Stimulated activated CD4-positive, alpha-beta T cell treated with anti-CD3 and anti-CD28 coated beads, Interleukin-2, amount 100 ng/mL, for 24 hours (primary cell): ENCODE results near the gene TCF4.

Experiments used
- DNase-seq, 2 donors: peaks; one replicate each; pipeline ENCODE4 v3.0.0-alpha.2; 2020

The TCF4 gene

DNA sequence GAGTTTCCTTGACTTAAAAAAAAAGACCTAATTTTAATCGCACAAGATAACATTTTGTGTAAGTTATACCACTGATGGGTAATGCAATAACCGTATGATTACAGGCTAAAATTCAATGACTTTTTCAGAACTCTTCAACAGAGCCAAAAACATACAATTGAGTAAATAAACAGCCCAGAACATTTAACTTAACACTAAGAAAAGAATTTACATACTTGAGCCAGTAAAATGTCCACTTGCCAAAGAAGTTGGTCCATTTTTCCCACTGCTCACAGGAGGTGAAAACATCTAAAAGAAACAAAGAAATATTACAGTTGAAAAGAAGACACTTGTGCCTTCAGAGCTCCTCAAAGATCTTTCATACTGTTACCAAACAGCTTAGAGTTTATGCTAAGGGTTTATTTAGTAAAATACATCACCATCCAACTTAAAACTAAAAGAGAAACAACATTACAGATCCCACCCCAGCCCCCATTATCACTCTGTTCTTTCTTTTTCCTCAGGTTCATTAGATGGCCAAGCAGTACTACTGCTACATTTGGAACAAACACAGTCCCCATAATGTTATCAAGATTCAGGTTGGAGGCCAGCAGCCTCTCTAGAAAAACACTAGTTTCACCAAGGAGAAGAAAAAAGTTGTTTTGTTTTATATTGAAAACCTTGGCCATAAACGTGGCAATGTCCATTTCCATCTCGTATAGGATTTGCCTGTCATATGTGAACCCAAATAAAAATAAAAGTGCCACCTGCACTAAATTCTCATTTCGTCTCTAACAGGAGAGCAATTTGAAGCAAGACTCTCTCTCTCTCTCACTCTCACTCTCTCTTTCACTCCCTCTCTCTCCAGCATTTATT is 2.7 kb downstream of the TCF4 start:
- DNase-seq, result no peak

DNA sequence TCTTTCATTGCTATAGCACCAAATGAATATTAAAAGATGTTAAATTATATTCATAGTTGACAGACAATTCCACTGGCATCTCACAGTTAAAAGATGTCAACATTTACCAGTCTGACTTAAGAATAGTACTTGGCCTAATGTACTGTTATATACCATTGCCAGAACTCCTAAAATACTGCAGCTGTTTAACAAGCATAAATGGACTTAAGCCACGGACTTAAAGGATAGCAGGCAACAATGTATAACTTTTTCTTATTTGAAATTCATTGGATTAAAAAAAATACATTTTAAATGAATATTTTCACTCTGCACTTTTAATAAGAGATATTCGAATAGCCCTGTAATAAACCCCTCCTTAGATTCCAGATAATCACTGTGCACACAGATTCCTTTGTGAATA is 3.8 kb downstream of the TCF4 start:
- no peak for DNase-seq

DNA sequence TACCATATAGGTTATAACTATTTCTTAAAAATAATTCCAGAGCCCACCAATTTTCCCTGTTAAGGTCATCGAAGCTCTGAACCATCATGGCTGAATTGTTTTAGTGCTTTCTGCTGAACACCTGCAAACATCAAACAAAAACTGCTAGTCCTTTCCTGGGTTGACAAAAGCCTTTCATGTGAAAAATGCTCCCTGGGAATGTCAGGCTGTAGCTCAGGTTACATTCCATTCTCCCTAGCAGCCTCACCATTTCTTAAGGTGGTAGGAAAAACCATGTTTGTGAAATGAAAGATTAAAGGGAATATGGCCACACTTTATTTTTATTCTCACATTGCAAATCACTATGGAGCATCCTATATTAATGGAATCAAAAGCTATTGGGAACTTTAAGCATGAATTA is 5.7 kb downstream of the TCF4 start:
- DNase-seq, result no peak

DNA sequence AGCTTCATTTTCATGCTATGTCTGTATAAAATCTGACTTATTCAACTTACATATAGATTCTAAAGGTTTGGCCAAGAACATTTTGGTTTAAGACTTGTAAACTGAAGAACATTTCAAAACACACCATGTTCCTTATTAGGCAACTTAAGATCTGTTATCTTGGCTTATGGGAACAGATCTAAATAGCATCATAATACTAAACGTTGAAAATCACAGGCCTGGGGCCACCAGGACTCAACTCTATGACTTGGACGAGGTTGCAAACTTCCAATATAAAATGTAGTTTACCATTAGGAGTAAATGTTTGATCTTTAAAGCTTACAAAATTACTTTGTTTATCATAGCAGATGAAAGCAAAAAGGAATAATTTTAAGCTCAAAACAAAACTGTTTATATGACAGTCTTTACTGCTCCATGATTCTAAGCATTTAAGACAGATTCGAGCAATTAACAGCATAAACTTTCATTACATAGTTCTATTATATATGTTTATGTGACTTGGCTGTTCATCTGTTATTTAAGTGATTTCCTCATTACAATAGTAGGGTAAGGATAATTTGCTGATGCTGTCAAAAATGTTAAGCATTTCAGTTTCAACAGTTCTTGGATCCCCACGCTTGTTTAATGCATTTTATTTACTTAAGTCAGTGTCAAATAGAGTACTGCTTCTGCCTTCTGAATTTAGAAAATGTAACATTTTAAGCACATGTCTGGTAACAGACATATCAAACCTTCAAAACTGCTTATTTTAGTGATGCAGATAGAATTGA is 8.3 kb downstream of the TCF4 start:
- DNase-seq, result no peak

DNA sequence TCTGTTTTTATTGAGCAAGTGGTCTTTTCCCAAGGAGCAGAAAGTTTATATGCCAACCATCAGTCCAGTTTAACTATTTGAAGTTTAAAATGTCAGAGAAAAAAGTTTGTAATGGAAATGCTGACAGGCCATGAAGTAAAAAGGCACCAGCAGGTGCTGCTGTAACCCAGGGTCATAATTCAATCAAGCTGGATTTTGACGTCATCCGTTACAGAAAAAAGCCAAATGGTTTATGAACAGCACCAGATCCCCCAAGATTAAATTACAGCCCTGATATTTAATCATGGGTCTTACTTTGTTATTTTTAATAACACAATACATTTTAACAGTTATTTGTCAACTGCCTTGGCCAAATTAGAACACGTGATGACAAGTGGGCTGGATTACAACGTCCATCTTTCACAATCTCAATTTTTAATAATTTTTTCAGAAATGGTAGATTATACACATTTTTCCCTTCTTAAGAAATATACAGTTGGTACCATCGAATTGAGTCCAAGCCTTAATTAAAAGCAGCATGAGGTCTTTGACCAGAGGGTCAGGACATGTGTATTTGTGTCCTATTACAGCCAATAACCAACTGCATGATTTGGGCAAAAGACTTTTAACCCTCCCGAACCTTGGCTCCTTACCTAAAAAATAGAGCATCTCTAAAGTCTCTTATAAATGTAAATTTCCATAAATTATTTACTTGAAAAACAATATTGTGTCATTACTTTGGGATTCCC is 10.0 kb downstream of the TCF4 start:
- DNase-seq, result no peak

DNA sequence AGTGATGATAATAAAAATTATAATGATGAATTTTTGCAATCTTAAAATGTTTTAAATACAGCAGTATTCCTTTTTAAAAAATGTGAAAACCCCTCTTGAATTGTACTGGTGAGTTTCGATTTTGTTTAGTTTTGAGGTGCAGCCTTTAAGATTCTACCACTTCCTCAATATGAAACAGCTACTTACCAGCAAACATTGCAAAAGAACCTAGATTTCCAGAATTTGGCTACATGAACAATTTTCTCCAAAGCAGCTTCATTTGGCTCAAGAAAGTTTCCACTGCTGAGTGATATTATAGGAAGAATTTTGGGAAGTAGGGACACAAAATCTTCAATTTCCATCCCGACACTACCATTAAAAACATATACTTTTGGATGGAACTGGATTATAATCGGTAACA is 12.0 kb downstream of the TCF4 start:
- no peak for DNase-seq

DNA sequence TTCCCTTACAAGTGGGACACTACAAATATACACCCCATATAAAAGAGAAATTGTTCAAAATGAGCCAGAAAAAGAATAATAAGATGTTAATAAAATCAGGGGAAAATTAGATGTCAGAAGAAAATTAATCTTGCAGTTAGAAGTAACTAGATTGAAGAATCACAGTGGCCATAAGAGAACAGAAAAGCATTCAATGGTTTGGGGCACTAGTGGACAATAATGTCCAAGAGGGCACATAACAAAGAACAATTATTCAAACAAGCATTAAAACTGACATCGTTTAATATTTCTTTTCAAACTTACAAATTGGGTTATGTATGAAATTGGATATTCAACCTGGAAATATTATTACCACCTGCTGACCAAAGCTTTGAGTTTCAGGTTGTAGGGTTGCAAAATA is 12.9 kb downstream of the TCF4 start:
- no peak for DNase-seq

DNA sequence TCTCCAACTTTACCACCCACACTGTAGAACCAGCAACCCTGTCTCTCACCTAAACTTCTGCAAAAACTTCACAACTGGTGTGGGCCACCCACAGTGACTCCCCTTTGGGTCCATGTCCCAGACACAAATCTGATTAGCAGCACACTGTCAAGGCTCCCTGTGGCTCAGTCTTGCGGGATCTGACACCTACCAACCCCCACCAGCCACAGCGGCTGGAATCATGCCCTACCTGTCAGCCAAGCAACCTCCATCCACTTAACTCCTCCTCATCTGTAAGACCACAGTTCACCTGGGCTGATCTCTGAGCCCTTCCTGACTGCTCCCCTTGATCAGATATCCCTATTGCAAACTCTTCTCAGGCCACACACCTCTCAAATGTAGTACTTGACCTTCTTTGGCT is 14.6 kb downstream of the TCF4 start:
- no peak for DNase-seq

DNA sequence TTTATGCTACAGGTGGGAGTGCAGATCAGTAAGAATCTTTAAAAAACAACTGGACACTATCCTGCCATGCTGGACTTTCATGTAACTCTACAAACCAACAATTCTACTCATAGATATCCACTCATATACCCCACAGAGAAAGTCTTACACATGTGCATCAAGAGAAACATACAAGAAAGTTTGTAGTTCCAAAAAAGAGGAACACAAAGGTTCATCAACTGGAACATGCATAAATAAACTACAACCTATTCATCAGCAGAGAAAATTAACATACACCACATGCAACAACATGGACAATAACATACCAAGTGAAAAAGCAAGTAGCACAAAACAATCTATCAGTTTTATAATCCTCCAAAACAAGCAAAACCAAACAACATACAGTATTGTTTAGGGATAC is 17.0 kb downstream of the TCF4 start:
- DNase-seq, result no peak

DNA sequence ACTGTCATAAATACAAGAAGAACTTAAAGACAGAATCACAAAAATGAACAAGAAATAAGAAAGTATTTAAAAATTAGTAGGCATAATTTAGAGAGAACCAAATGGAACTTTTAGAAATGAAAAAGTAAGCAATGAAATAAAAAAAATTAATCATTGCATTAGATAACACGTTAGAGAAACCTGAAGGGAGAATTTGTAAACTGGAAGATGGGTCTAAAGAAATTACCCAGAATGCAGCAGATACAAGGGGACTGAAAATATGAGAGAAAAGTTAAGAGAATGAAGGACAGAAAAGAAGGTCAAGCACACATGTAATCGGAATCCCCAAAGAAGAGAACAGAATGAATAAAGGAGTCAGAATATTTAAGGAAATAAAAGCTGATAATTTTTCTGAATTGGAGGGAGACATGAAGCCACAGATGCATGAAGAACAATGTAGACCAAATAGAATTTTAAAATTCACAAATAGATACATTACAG is 21.5 kb downstream of the TCF4 start:
- DNase-seq, result no peak

DNA sequence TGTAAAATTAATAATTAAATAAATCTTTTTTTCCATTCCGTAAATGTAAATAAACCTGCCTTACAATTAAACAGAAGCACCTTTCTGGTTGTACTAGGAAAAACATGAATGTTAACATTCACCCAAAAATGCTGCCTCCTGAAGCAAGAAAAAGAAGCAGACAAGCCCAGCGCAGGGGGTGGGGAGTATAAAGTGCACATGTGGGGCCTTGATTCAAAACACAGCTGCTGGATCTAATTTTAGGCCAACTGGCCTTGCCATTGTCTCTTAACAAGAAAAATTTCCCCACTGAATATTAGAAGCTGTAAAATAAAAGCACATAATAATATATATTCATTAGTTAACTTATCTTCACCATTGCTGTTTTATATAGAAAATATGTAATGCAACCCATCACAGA is 28.3 kb downstream of the TCF4 start:
- no peak for DNase-seq

DNA sequence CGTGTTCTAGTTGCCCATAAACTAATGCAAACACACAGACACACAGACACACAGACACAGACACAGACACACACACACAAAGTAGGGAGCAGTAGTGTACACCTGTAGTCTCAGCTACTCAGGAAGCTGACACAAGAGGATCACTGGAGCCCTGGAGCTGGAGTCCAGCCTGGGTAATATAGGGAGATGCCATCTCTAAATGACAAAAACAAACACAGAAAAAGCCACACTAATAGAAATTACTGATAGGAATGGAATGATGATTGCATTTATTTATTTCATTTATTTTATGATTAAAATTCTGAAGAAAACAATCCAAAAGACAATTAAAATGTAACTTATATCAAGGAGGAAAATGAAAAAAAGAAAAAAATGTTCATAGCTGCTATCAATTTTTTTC is 30.8 kb downstream of the TCF4 start:
- no peak for DNase-seq

DNA sequence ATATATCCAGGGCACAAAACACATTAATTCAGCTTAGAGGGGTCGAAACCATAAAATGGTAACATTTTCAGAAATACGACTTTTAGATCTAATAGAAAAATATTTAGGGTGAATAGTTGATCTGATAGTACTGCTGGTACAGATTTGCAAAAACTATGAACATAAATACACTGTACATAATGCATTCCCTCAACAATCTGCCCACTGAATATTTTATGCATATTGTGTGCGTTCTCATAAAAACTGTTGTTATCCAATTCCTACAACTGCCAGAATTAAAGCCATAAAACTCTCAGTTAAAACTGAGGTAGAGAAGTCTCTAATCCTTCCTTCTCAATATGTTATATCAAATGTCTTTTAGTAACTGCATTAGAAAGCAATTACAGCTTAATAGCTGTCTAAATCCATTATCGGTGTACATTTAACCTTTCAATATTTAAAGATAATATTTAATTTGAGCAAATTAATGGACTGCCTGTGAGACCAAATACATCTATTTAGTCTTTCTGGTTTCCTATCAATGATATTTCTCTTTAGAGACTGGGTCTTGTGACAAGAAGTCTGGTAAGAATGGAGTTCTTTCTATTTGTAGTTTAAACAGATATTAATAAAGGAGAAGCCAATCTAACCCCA is 32.5 kb downstream of the TCF4 start:
- no peak for DNase-seq

DNA sequence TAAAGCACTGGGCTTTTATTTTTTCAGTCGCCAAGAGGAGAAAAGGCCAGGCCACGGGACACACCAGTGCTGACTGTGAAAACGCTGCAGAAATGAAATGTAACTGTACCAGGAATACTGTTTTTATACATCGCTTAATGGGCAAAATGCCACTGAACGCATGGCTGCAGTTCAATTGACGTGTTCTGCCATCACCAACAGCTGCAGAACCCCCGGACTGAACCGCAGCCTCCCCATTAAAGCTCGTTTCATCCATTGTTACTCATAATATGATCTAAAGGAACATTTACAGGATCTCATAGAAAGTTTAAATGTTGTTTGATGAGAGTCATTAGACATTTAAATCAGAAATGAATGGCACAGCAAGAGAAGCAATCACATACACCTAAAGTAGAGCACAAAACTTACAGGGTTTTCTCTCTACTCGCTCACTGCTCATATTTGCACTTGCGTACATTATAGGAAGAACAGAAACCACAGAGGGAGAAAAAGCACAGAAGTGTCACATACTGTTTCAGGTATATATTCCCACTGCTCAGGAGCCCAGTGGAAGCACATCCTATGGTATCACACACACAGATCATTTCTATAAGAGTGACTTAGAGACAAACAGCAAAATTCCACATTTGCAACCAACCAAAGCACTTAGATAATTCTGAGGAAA is 35.3 kb downstream of the TCF4 start:
- DNase-seq, result no peak

DNA sequence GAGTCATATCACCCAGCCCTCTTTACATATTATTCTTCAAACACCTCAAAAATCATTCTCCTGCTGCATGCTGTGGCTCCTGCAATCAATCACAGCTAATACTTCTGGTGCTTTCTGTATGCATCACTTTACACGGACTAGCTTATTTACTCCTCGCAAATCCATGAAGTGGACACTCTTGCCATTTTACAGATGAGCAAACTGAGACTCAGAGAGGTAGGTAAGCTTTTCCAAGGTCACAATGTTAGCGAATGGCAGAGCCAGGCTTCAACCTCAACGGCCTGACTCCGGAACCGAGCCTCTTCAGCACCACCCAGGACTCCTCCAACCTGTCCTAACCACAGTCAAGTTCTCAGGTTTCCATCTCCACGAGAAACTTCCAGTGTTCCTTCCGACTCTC is 36.8 kb downstream of the TCF4 start:
- DNase-seq, result no peak

DNA sequence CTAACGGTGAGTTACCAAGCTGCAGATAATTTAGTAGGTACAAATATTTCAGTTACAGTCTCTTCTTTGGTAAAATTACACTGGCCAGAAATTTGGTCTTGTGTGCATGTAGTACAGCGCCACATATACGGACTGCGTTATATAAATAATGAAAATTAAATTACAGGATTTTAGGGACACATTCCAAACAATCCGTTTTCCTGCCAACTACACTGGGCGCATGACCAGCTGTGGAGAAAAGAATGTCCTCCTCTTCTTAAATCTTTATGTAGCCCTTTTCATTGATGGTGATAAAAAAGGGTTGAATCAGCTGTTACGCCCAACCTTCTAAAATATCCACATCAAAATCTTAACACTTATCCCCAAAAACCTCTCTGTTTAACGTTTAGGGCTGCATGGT is 37.5 kb downstream of the TCF4 start:
- no peak for DNase-seq

DNA sequence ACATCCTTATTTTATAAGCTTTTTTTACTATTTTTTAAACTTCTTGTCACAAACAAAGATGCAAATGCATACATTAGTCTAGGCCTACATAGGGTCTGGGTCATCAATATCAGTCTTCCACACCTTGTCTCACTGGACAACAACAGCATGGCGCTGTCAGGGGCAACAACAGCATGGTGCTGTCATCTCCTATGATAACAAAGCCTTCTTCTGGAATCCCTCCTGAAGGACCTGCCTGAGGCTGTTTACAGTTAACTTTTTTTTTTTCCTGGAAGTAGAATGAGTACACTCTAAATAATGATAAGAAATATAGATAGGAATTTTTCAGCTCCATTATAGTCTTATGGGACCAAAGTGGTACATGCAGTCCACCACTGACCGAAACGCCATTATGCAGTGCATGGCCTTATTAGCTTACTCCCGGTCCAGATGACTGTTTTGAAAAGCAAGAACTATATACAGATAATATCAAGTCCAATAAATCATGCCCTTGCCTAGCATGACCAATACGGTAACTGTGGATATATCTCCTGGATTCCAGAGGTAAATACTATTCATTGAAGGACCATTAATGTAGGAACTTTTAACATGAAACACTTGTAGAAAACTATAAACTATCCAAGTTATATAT is 38.4 kb downstream of the TCF4 start:
- DNase-seq, result no peak

DNA sequence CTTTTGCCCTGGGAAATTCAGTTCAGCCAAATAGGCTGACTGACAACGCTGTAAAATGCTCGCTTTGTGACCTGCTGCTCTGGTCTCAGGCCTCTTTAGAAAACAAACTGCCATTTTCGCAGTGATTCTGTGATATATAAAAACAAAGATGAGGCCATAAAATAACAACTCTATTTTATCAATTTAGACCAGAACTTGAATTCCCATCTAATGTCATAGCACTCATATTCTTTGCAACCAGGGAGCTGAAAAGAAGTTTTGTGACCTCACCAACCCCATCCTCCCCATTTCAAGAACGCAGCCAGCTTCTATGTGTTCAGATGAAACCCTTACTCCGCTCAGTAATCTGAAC is 40.3 kb downstream of the TCF4 start:
- no peak for DNase-seq

DNA sequence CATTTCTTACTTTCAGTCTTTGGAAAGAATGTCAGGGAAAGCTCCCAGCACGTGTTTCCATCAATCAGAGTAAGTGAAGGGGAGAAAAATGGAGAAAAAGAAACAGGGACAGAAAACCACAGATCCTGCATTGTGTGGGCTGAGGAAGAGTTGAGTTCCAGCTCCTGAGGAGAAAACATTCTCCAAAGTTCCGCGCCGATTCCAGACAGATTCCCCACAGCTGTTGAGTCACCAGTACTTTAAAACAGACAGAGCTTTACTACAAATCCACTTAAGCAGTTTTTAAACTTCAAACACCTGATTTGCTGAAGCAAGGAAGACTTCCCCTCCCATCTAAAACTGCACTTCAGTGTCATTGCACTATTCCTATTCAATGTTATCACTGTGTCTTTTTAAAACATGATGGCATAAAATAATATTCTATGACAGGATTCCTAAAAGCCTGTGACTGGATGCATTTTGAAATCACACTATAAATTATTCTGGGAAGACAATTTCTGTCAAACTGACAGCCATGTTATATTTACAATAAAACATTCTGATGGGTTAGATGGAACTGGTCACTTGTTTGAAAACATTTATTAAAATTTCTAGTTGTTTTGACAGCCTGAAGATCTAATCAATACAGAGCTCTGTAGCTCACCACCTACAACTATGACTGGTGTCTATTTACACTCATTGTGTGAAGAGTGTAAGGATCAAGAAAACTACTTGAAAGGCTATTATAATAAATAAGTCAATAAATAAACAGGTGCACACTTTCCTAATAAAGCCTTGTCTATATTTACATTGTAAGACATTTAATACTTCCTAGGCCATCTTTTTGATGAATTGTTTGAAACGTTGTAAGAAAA is 40.9 kb downstream of the TCF4 start:
- no peak for DNase-seq

DNA sequence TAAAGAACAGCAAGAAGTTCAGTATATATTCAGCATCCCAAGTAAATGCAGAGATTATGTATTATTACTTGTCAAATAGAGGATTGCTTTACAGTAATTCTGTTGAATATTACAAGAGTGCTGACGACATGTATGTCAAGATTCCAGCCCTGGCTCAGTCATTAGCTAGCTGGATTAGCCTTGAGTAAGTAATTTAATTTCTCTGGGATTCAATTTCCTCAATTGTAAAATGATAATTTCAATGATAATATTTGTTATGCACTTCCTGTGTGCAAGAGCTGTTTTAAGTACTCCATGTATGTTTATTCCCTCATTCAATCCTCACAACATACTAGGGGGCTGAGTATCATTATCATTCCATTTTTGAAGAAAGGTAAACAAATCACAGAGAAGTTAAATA is 44.0 kb downstream of the TCF4 start:
- DNase-seq, result no peak

DNA sequence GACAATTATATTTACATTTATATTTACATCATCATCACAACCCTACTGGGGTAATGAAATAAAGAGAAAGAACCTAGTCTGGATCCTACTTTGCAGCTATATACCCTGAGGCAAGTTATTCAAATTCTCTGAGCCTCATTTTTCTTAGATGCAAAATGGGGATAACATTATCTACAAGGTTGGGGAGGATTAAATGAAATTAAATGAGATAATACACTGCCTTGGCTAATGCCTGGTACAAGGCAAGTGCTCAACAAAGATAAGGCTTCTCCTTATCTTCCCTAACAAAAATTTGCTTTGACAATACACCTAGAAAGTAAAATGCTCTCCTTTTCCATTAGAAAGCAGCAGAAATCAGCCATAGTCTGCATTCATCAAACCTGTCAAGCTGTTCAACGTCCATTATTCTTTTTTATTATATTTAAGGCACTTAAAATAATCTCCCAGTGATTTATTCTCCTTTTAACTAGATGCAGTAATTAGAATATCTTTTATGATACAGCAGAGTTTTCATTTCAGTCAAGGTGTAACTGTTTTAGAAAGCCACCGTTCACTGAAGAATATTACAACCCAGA is 44.8 kb downstream of the TCF4 start:
- no peak for DNase-seq
